Endodermal cell (in vitro differentiated cells): ENCODE results near the gene IL9. TPM values are rescaled to one million over a fixed set of nuclear protein-coding genes. Genes with fewer than 3 reads are reported as not detected.

Source experiments
- DNase-seq: peaks from one replicate; pipeline ENCODE4 v3.0.0-alpha.2; 2017
- H3K27ac ChIP-seq: 2 replicates; pipeline ENCODE4 v1.5.1; 2013; ENCODE audit warnings: mild to moderate bottlenecking, low read depth, low read length, moderate library complexity
- H3K27me3 ChIP-seq: 2 replicates; pipeline ENCODE4 v1.6.1; 2013; ENCODE audit warnings: mild to moderate bottlenecking, low read length, moderate library complexity; ENCODE audit not compliant: insufficient read depth, control insufficient read depth, poor library complexity, severe bottlenecking
- H3K36me3 ChIP-seq: 2 replicates; pipeline ENCODE4 v1.7.0; 2013; ENCODE audit warnings: mild to moderate bottlenecking, low read length, moderate library complexity; ENCODE audit not compliant: control insufficient read depth, insufficient read depth
- H3K4me1 ChIP-seq: one replicate; pipeline ENCODE4 v1.7.0; 2013; ENCODE audit warnings: low read length; ENCODE audit not compliant: control insufficient read depth, insufficient read depth
- H3K4me3 ChIP-seq: 2 replicates; pipeline ENCODE4 v1.5.1; 2013; ENCODE audit warnings: mild to moderate bottlenecking, low read length, moderate library complexity
- H3K9ac ChIP-seq: 2 replicates; pipeline ENCODE4 v1.6.1; 2013; ENCODE audit warnings: mild to moderate bottlenecking, low read length, moderate library complexity; ENCODE audit not compliant: poor library complexity, severe bottlenecking; ENCODE audit errors: extremely low read depth
- H3K9me3 ChIP-seq: 2 replicates; pipeline ENCODE4 v1.6.1; 2013; ENCODE audit warnings: mild to moderate bottlenecking, low read length, moderate library complexity; ENCODE audit not compliant: control insufficient read depth
- H3K27ac Mint-ChIP-seq: 2 replicates; pipeline ENCODE4 v1.8.0; 2020; ENCODE audit warnings: mixed read lengths
- H3K27me3 Mint-ChIP-seq: 2 replicates; pipeline ENCODE4 v1.8.0; 2021; ENCODE audit warnings: mild to moderate bottlenecking, mixed read lengths; ENCODE audit not compliant: insufficient read depth
- H3K36me3 Mint-ChIP-seq: 2 replicates; pipeline ENCODE4 v1.8.0; 2020; ENCODE audit warnings: low read depth, mixed read lengths
- H3K4me1 Mint-ChIP-seq: 2 replicates; pipeline ENCODE4 v1.8.0; 2020; ENCODE audit warnings: mixed read lengths
- H3K4me3 Mint-ChIP-seq: 2 replicates; pipeline ENCODE4 v1.8.0; 2020; ENCODE audit warnings: mild to moderate bottlenecking, moderate library complexity, mixed read lengths
- H3K9me3 Mint-ChIP-seq: 2 replicates; pipeline ENCODE4 v1.8.0; 2020; ENCODE audit warnings: mild to moderate bottlenecking, mixed read lengths
- CTCF ChIP-seq: fragments of 200-600 bp; sonication (generic); conservative IDR thresholded peaks from 2 replicates; pipeline ENCODE4 v1.5.0; 2021; ENCODE audit warnings: antibody characterized with exemption, mild to moderate bottlenecking
- WGBS, 2 experiments: methylation state at CpG; one replicate each; pipeline versions ENCODE4 v1.1.5 to v1.1.7; 2013; ENCODE audit warnings: missing lambda C conversion rate in 2 of 2, mixed read lengths in 1 of 2; ENCODE audit not compliant: insufficient coverage in 1 of 2, insufficient read length in 1 of 2; 5-methylcytosine and 5-hydroxymethylcytosine counted together
- long read RNA-seq, 4 experiments: library from polyadenylated mRNA in 2 of 4; library from RNA in 1 of 4; library from capped mRNA in 1 of 4; stranded (forward) in 3 of 4; unstranded in 1 of 4; transcript quantifications; one replicate each; pipeline ENCODE4 v2.0.0, GENCODE V29; 2020 to 2021; ENCODE audit warnings: inconsistent platforms in 1 of 4
- polyA plus RNA-seq, 2 experiments: library from polyadenylated mRNA; stranded (reverse); fragments of 50-300 nt; gene quantifications; one replicate each; pipeline ENCODE4 v1.2.3, GENCODE V29; 2013
- total RNA-seq, 2 donors: library from RNA; stranded (reverse); fragmentation: NEBNext Ultra II Directional in 1 of 2; extraction: Animal tissue kit (Norgen Biotek cat#: 25700) in 1 of 2; gene quantifications; 2 replicates in 1 of 2; 3 replicates in 1 of 2; pipeline ENCODE4 v1.2.1, GENCODE V29; 2021

IL9 gene
- not detected for total RNA-seq
- polyA plus RNA-seq (2013, experiment 1 of 2): not detected
- not detected for polyA plus RNA-seq (2013, experiment 2 of 2)
- long read RNA-seq, experiment 1: 0 reads
- long read RNA-seq, experiment 2: 0 reads
- long read RNA-seq, experiment 3: 0 reads
- long read RNA-seq, experiment 4: 0 reads

- H3K27me3 Mint-ChIP-seq: peaks cover 27% of the 10 kb centered on the region
- Histone ChIP-seq H3K27ac (no peak within 1 kb of the TSS), H3K36me3 (no peaks in the 10 kb centered on the region), H3K4me1 (no peaks in the 10 kb centered on the region), H3K4me3 (no peak within 1 kb of the TSS), H3K27me3 (peaks cover 5% of the 10 kb centered on the region), H3K9me3 (no peaks in the 10 kb centered on the region), H3K9ac (no peak within 1 kb of the TSS)
- H3K4me3 Mint-ChIP-seq: no peak within 1 kb of the TSS
- H3K36me3 Mint-ChIP-seq: no peaks in the 10 kb centered on the region
- peak; percentile 12 for TF ChIP-seq CTCF
- WGBS, 2 experiments: 81 to 100% methylated on average over 1 to 7 of the region's 7 CpGs
- H3K9me3 Mint-ChIP-seq: no peaks in the 10 kb centered on the region
- no peak within 1 kb of the TSS for H3K27ac Mint-ChIP-seq
- peaks cover 7% of the 10 kb centered on the region for H3K4me1 Mint-ChIP-seq
- no peak for DNase-seq
These were observed at the start of gene IL9 for GRCh38 chr5:135895474-135896006. IL9 (minus strand) TSS chr5:135895841; CDS start chr5:135895816, 25 bp downstream.

- no peak overlapping the region for H3K4me3 Mint-ChIP-seq
- DNase-seq: peak; percentile 65
These were observed 49.4 kb upstream of the IL9 start for GRCh38 chr5:135944967-135945560.

GRCh38 chr5:135944564-135944963, 48.9 kb upstream of the IL9 start:
- no peak for TF ChIP-seq CTCF
- DNase-seq: no peak
- H3K4me3 Mint-ChIP-seq: no peak overlapping the region
- Histone ChIP-seq H3K27ac (no peak overlapping the region), H3K27me3 (peaks cover 2% of the 10 kb centered on the region), H3K9ac (no peak overlapping the region), H3K36me3 (no peaks in the 10 kb centered on the region), H3K9me3 (no peaks in the 10 kb centered on the region), H3K4me3 (no peak overlapping the region), H3K4me1 (no peaks in the 10 kb centered on the region)
- no peak overlapping the region for H3K27ac Mint-ChIP-seq
- H3K27me3 Mint-ChIP-seq: no peaks in the 10 kb centered on the region
- no peaks in the 10 kb centered on the region for H3K4me1 Mint-ChIP-seq
- no peaks in the 10 kb centered on the region for H3K36me3 Mint-ChIP-seq
- no peaks in the 10 kb centered on the region for H3K9me3 Mint-ChIP-seq

More at GRCh38 chr5:135944967-135945560, 49.4 kb upstream of the IL9 start:
- Mint-ChIP-seq H3K36me3 (no peaks in the 10 kb centered on the region), H3K27ac (no peak overlapping the region), H3K9me3 (no peaks in the 10 kb centered on the region), H3K27me3 (peaks cover 2% of the 10 kb centered on the region), H3K4me1 (no peaks in the 10 kb centered on the region)
- Histone ChIP-seq H3K36me3 (no peaks in the 10 kb centered on the region), H3K9me3 (no peaks in the 10 kb centered on the region), H3K27ac (no peak overlapping the region), H3K27me3 (peaks cover 7% of the 10 kb centered on the region), H3K9ac (no peak overlapping the region), H3K4me1 (no peaks in the 10 kb centered on the region), H3K4me3 (no peak overlapping the region)
- WGBS, 2 experiments: 0 to 4% methylated on average over 3 of the region's 3 CpGs
- TF ChIP-seq CTCF: peak; percentile 90
